HG03060 (cell line): ENCODE data around the gene TLR9.

Experiments
- ATAC-seq: cut with Tn5 transposase; IDR thresholded peaks from one replicate; pipeline ENCODE4 v1.9.1; 2021; ENCODE audit warnings: low read depth, moderate number of reproducible peaks; ENCODE audit not compliant: unreplicated experiment

The TLR9 gene

GRCh38 chr3:52248816-52249547 lies 23.5 kb upstream of the TLR9 start:
- no peak for ATAC-seq

GRCh38 chr3:52248165-52248541 lies 22.7 kb upstream of the TLR9 start:
- ATAC-seq = no peak

GRCh38 chr3:52247409-52248164 lies 22.1 kb upstream of the TLR9 start:
- ATAC-seq = no peak

GRCh38 chr3:52246728-52247408 lies 21.4 kb upstream of the TLR9 start:
- ATAC-seq = no peak

- ATAC-seq = no peak
These were observed 20.8 kb upstream of the TLR9 start for GRCh38 chr3:52246264-52246620.

GRCh38 chr3:52245322-52246263 lies 20.1 kb upstream of the TLR9 start, which contains the start of gene PPM1M:
PPM1M (plus strand) TSS chr3:52245759; CDS start chr3:52245825, 66 bp downstream.
- ATAC-seq = no peak

GRCh38 chr3:52243791-52244628 lies 18.6 kb upstream of the TLR9 start:
- ATAC-seq = no peak

GRCh38 chr3:52242039-52242438 lies 16.6 kb upstream of the TLR9 start:
- no peak for ATAC-seq

GRCh38 chr3:52240886-52241370 lies 15.5 kb upstream of the TLR9 start:
- ATAC-seq = no peak

GRCh38 chr3:52240059-52240885 lies 14.8 kb upstream of the TLR9 start:
- no peak for ATAC-seq

- no peak for ATAC-seq
These were observed 13.6 kb upstream of the TLR9 start, which contains the start of gene TWF2 for GRCh38 chr3:52238761-52239701. TWF2 (minus strand) TSS chr3:52239158; CDS start chr3:52239016, 142 bp downstream.

- ATAC-seq = no peak
These were observed 12.8 kb upstream of the TLR9 start for GRCh38 chr3:52238193-52238760.

GRCh38 chr3:52237657-52238172 lies 12.3 kb upstream of the TLR9 start:
- no peak for ATAC-seq

GRCh38 chr3:52237006-52237656 lies 11.7 kb upstream of the TLR9 start:
- no peak for ATAC-seq

GRCh38 chr3:52236424-52236886 lies 11.0 kb upstream of the TLR9 start:
- no peak for ATAC-seq
